Left lobe of liver (tissue), 2 donors: Measurements from ENCODE around the gene RLBP1. TPM values are rescaled to one million over a fixed set of nuclear protein-coding genes. Genes with fewer than 3 reads are reported as not detected.

Experiments used
- ATAC-seq: fragments of 200-7000 bp; cut with Tn5 transposase; one replicate; pipeline ENCODE4 v1.9.1; 2020; ENCODE audit warnings: mild to moderate bottlenecking, moderate library complexity
- DNase-seq: peaks from one replicate; pipeline ENCODE4 v3.0.0-alpha.2; 2020; ENCODE audit warnings: low spot score
- total RNA-seq: library from RNA; stranded (reverse); gene quantifications from one replicate; pipeline ENCODE4 v1.2.1, GENCODE V29; 2021
- donor health status: DM: no; HTN: no; CAD: no; lungs with moderate emphysema.
- donor health status: DM: no; HTN: yes; CAD: no.

The RLBP1 gene
- total RNA-seq, 1 donor from 2014 or later, result not detected

GRCh38 chr15:89179966-89180875 is 41.2 kb downstream of the RLBP1 start:
- ATAC-seq (no peak), DNase-seq (no peak)

DNA sequence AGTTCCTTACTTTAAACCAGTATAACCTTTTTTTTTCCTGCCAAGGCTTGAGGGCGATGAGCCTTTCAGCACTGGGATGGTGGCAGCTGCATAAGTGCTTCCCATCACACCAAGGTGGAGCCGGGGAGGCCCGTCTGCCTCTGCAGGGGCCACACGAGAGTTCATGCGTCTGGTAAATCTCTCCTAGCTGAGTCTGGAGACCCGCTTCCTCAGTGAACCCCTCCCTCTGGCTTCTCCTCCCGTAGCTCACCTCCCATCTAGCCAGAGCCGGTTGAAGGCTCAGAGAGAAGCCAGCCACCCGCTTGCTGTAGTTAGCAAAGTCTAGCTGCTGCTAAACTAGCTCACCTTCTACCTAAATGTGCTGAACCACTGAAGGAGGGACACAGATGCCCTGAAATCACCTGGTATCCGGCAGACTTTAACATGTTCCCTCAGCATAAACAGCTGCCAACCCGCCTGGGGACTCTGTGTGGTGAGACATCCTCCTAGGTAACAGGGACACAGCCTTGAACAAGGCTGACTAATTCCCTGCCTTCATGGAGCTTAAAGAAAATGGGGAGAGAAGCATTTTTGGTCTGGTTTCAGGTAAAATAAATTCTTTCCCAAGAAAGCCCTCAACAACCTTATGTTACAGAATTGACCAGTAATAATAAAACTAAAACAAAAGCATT is 42.9 kb downstream of the RLBP1 start:
- ATAC-seq, result no peak

DNA sequence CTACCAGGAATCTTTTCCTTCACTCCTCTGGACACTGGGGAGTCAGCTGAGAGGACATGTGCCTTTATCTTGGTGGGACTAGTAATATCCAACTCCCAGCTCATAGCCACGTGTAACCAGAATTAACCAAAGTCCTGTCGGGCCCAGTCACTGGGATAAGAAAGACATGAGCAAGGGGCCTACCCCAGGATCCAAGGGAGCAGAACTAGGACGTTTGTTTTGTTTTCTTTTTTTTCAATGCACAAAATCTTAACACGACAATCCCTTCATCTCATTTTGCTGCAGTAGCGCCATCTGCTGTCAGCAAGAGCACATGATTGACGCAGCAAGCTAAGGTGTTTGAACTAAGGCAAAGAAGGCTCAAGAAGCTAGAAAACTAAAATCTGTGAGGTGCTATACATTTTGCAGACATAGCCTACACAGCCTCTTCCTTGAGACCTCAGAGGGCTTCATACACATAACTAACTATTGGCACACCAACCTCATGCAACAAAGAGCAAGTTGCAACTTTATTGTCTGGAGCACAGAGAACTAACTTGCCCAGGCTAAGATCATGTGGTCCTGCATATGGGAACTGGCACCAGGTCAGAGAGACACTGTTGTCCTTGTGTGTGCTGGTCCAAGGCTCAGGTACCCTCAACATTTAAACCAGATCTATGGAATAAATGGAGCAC is 43.6 kb downstream of the RLBP1 start:
- ATAC-seq (peak; percentile 57), DNase-seq (peak; percentile 48)

More for the DNA sequence above, 42.9 kb downstream of the RLBP1 start:
- DNase-seq, result peak; percentile 34

GRCh38 chr15:89177116-89177515 is 44.3 kb downstream of the RLBP1 start:
- ATAC-seq, result no peak

GRCh38 chr15:89175617-89176191 is 45.7 kb downstream of the RLBP1 start:
- ATAC-seq, result peak; percentile 17
- DNase-seq, result no peak

More at GRCh38 chr15:89177116-89177515, 44.3 kb downstream of the RLBP1 start:
- peak; percentile 18 for DNase-seq

DNA sequence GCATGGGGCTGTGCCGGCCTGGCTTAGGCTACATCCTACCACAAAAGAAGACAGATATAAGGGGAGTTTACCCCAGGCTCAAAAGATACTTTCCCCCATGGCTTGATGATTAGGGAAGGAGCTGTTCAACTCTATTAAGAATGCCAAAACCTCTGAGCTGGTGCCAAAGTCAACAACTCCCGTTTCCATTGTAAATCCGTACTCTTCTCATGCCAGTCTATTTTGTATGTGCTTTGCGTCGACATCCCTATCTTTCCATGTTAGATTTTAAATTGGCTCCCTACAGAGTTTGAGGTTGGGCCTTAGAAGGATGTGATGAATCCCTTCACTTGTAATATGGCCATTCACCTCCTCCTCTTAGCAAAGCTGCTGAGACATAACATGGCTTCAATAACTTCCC is 46.9 kb downstream of the RLBP1 start:
- no peak for ATAC-seq
- DNase-seq, result no peak

GRCh38 chr15:89172921-89173320 is 48.5 kb downstream of the RLBP1 start:
- no peak for DNase-seq
- ATAC-seq, result no peak

- no peak for DNase-seq
Measured at GRCh38 chr15:89171136-89172072, 50.0 kb downstream of the RLBP1 start.

GRCh38 chr15:89170364-89170763 is 51.0 kb downstream of the RLBP1 start:
- no peak for DNase-seq

More at GRCh38 chr15:89171136-89172072, 50.0 kb downstream of the RLBP1 start:
- ATAC-seq, result peak; percentile 75

DNA sequence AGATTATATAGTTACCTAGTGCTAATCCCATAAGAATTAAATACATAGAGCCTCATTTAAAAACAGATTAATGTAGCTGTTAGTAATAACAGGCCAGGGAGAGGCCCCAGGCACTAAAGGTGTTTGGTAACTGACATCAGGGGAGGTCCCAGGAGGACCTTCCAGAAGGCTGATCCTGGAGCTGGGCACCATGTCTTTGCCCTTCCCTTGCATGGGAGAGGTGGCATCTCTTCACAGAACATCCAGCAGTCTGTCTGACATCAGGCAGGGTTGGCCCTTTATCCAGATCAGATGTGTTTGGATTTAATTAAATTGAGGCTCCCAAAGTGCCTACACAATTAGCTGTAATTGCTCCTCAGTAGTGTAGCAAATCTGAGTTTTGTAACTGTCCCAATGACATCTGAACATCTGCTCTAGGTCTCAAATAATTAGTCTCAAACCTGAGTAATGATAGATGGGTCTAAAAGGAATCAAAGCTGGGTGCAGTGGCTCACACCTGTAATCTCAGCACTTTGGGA is 53.0 kb downstream of the RLBP1 start:
- ATAC-seq (no peak), DNase-seq (no peak)

More at GRCh38 chr15:89170364-89170763, 51.0 kb downstream of the RLBP1 start:
- no peak for ATAC-seq

DNA sequence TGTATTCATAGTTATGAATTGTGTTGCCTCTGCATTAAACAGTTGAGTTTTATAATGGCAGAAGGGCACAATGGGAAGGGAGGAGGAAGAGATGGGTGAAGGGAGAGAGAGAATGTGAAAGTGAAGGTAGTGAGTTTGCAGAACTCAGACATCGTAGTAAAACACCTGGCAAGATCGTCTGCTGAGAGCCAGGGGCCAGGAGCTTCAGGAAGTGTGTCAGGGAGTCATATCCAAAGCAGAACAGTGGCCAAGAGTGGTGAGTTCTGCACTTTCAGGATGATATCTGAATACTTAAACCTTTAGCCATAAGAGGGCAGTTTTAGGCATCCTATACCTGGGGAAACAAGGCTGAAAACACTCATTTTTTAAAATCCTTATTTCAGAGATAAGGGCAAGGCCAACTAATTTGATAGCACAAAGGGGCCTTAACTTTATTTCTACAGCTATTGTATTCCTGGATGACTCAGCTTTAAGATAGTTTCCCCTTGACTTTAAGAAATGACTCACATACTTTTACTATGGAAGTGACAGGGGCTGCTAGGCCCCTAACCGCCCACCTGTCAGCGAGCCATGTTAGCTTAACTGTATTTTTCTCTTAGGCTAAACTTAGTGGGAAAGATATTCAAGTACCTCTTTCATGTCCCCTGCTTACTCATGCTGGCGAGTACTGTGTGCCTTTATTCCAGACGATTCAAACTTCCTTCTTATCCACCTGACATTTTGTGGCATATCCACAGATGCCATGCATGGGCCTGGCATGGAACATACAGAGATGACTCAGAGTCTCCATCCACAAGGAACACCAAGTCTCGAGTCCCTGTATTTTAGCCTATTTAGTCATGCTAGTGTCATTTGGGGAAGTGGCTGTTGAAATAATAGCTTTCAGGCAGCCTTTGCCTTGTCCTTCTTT is 53.9 kb downstream of the RLBP1 start:
- DNase-seq (no peak), ATAC-seq (no peak)

DNA sequence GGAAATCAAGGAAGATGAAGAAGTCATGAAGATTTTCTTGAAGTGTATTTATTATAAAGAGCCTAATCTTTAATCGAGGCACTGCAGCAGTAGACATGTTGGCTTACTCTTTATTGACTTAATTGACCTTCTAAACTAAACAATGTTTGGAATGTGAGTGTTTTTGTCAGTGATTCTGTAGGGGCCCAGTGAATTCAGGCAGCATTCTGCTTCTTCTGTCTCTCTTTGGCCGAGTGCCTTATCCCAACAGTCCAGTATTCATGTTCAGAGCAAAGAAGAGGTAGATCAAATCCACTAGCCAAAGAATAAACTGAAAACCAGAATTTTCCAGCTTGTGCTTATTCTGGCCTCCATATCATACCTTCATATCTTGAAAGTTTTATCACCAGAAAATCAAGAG is 55.7 kb downstream of the RLBP1 start:
- ATAC-seq (peak; percentile 10), DNase-seq (no peak)

DNA sequence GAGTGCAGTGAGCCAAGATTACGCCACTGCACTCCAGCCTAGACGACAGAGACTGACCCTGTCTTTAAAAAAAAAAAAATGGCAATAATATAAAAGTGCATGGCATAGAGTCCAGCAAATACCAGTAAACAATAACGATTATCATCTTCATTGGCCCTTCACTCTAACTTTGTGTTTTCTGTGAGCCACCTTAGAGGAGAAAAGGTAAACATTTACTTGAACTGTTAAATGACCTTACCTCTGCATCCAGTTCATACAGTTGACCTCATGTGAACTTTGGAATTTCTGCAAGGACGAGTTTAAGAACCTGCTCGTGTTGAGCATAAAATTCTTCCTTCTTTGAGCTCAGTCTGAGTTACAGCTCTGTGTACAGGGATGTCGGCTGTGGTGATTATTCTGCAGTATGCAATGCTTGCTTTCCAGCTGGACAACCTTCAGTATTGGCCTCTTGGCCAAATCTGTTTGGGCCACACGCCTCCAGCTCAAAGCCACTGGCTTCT is 56.6 kb downstream of the RLBP1 start:
- ATAC-seq, result peak; percentile 85
- DNase-seq, result no peak

- no peak for ATAC-seq
- no peak for DNase-seq
Measured at GRCh38 chr15:89163271-89164055, 57.9 kb downstream of the RLBP1 start.

- no peak for ATAC-seq
- DNase-seq, result no peak
Measured at GRCh38 chr15:89161666-89162065, 59.7 kb downstream of the RLBP1 start.
